Measurements from ENCODE around the gene OR2AJ1.
"Not testable (repeated sequence)": the region's sequence is repeated elsewhere in the genome, so short reads cannot be mapped to it uniquely, and the experiment has no call there.

OR2AJ1 gene, protein sequence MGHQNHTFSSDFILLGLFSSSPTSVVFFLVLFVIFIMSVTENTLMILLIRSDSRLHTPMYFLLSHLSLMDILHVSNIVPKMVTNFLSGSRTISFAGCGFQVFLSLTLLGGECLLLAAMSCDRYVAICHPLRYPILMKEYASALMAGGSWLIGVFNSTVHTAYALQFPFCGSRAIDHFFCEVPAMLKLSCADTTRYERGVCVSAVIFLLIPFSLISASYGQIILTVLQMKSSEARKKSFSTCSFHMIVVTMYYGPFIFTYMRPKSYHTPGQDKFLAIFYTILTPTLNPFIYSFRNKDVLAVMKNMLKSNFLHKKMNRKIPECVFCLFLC

DNA sequence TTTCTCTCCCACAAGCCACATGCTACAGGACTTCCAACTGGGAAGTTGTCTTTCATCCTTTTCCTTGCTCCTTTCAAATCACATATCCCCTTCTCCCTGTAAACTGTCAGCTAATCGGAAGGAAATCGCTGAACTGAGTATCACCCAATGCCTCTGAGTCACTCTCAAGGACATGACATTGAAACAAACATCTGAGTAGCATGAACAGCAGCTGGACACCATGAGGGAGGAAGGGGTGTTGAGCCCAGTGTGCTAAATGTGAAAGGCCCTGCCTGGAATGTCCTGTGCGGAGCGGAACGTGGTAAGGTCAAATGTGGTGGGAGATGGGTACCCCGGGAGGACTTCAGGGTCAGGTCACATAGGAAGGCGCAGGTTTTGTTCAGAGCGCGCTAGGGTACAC lies at the start of gene OR2AJ1:
Gene OR2AJ1 (plus strand): TSS at position 22 of the 400 bp plus-strand sequence. CDS start 8,880 bp downstream, outside the sequence.
- no peak for DNase-seq

DNA sequence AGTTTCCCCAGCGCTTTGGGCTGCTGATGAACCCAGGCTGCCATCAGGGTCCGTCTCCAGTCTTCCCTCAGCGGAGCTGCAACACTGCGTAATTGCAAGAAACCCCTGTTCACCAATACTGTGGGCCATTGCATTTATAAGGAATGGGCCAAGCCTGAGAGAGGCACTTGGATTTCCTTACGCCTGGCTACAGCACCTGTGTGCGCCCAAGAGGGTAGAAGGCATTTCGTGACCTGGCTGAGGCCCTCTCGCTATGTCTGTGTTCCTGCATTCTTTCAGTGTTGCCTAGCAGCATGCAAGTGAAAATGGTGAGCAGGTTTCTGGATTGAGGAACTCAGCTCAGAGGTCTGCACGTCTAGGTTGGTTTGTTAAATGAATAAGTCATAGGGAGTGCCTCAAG lies 41.3 kb upstream of the OR2AJ1 start:
- no peak for DNase-seq

DNA sequence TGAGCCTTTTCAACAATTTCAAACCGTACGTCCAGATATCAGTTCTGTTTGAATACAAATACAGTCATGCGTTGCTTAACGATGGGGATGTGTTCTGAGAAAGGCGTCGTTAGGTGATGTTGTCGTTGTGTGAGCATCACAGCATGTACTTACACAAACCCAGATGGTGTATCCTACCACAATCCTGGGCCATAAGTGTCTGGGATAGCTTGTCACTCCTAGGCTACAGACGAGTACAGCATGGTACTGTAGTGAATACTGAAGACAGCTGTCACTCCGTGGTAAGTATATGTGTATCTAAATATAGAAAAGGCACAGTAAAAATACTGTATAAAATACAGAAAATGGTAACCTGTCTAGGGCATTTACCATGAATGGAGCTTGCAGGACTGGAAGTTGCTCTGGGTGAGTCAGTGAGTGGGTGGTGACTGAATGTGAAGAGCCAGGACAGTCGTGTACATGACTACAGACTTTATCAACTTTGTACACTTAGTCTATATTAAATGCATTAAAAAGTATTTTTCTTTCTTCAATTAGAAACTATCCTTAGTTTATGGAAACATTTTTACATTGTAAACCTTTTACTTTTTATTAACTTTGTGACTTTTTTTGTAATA lies 39.8 kb upstream of the OR2AJ1 start:
- no peak for DNase-seq

DNA sequence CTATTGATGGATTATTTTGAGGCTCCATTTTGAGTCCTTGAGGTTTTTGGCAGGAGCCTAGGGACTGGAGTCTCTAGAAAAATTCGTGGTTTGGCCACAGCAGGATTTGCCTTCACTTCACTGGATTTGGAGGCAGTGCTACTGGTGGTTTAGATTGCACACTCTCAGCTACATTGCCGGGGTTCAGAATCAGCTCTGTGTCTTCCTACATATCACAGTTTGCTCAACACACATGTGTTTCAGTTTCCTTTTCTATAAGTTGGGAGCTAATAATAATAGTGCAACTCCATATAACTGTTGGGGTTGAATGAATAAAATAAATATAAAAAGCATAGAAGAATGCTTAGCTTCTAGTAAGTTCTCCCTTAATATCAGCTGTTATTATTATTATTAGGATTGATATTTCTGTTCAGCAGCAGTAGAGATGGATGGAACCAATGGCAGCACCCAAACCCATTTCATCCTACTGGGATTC lies 29.5 kb upstream of the OR2AJ1 start, which contains the start of gene OR2W3:
Gene OR2W3 (plus strand): TSS at position 425 of the 475 bp plus-strand sequence. CDS start 0 bp downstream, at position 425.
- no peak for DNase-seq

DNA sequence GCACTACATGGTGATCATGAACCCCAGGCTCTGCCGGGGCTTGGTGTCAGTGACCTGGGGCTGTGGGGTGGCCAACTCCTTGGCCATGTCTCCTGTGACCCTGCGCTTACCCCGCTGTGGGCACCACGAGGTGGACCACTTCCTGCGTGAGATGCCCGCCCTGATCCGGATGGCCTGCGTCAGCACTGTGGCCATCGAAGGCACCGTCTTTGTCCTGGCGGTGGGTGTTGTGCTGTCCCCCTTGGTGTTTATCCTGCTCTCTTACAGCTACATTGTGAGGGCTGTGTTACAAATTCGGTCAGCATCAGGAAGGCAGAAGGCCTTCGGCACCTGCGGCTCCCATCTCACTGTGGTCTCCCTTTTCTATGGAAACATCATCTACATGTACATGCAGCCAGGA lies 28.7 kb upstream of the OR2AJ1 start:
- no peak for DNase-seq

DNA sequence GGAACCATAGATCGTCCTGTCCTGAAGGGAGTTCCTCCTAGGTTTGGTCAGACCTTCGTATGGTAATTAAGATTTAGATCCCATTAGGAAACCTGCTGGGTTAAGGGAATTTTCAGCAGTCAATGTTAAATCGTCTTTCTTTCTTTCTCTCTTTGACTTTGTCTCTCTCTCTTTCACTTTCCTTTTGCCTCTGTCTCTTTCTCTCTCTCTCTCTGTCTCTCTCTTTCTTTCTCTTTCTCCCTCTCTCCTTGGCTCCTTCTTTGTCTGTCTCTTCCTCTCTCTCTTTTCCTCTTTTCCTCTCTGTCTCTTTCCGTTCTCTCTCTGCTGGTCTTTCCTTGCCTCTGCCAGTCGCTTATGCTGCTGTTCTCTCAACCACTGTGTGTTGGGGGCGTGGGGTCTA lies 20.6 kb upstream of the OR2AJ1 start:
- no peak for DNase-seq

DNA sequence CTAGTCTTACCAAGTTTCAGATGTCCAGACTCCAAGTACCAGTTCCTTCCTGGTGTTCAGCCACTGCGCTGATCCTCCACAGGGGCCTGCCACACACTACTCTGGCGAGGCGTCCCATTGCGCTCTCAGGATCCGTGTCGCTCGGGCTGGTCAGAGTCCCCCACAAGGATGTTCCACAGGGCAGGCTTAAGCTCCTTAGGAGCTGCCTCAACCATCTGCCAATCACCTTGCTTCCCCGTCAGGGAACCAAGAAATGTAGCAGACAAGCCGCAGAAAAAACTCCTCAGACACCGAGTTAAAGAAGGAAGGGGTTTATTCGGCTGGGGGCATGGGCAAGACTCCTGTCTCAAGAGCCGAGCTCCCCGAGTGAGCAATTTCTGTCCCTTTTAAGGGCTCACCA lies 19.5 kb upstream of the OR2AJ1 start:
- DNase-seq, result no peak

DNA sequence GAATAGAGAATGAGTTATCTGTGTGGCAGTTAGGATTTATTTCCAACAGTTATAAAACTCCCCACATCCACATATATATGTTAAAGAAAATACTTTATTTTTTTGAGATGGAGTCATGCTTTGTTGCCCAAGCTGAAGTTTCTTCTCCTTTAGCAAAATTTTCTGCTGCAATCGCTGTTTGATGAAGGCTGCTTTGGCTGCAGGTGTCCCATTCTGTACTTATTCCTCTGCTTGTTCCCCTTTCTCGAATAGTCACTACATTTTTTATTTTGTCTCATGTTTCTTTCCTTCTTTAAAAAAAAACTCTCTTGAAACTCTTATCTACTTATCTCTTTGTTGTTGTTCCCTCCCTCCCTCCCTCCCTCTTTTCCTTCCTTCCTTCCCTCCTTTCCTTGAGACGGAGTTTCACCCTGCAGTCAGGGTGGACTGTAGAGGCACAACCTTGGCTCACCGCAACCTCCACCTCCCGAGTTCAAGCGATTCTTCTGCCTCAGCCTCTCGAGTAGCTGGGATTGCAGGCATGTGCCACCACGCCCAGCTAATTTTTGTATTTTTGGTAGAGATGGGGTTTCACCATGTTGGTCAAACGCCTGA lies 18.7 kb upstream of the OR2AJ1 start:
- no peak for DNase-seq

DNA sequence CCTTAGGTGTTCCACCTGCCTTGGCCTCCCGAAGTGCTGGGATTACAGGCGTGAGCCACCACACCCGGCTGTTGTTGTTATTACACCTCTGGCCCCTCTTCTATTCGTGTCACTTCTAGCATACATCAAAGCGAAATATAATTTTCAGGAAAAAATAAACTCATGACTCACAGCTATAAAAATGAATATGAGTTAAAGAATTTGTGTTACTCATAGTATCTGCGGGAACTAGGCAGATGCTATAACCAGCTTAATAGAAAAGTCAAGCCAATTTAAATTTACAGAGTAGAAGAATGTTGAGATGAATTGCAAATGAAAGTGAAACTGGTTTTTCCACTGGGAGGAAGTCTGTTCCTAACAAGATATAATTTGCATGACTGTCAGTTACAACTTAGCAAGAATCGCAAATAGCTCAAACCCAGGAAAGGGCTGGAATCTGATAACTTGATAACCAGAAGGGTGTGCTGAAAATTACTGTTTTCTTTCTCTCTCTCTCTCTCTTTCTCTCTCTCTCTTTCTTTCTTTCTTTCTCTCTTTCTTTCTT lies 18.1 kb upstream of the OR2AJ1 start:
- no peak for DNase-seq

DNA sequence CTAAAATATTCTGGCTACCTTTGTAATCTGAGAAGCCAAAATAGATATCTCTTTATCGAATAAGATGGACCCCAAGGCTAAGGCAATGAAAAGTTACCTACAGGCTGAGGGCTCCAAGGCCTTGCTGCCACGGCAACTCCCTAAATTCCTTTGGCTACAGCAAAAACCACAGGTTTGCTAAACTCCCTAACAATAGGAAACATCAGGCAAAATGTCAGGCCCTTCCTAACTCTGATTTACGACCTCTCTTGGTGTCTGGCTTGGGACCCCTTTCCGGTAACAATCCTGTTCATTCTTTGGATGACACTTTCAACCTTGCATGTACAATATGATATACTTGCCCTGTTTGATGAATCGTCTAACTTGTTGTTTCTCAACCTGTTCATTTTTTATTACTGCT lies 15.9 kb upstream of the OR2AJ1 start:
- DNase-seq, result no peak

DNA sequence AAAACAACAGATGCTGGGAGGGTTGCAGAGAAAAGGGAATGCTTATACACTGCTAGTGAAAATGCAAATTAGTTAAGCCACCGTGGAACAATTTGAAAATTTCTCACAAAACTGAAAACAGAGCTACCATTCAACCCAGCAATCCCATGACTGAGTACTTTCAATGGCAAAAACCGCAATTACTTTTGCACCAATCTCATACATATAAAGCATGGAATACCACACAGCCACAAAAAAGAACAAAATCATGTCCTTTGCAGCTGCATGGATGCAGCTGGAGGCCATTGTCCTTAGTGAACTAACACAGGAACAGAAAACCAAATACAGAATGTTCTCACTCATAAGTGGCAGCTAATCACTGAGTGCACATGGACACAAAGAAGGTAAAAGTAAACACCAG lies 10.9 kb upstream of the OR2AJ1 start:
- DNase-seq, result no peak

DNA sequence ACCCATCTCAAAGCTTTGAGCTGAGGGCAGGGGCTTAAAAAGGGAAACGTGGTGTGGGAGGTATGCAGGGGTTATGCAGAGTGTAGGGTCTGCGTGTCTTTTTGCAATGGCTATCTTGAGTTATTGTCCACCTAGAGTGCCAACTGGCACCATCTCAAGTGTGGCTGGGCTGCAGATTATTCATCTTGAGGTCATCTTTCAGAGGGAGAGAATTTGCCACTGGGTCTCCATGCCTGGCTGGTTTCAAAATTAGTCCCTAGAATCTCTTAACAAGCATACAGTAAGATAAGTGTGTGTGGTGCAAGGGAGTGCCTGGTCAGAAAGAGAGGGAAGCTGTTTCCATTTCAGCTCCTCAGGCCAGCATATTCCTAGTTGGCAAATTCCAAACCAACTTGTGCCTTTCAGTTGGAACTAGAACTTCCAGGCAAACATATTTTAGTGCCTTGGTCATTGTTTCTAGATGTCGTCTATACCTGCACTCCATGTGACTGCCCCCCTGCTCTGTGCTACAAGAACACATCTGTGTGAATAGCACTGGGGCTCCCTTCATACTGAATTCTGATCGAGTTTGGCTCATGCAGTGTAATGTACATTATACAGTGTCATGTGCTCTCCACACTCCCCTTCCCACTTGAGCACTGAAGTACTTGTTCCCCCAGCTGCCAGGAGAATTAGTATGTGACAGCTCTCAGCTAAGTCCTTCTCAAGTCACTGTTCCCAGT lies 9.6 kb upstream of the OR2AJ1 start:
- no peak for DNase-seq

DNA sequence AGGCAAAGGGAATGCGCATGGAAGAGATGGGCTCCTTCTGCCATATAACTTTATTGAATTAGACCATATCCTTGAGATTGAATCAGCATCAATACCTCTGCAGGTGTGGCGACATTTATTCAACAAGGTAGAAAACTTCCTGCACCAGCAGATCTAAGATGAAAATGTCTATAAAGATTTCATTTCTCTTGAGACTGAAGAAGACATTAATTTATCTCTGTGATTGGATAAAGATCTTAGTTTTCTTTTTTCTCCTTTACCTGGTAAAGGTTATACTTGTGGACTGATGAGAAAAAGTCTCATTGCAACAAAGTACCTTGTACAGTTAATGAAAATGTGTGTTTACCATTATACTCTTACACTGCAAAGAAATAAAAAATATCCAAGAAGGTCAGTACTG lies 4.7 kb upstream of the OR2AJ1 start, which contains the start of gene OR2T8:
Gene OR2T8 (plus strand): TSS at position 301 of the 400 bp plus-strand sequence. CDS start 766 bp downstream, outside the sequence.
- DNase-seq, result no peak

DNA sequence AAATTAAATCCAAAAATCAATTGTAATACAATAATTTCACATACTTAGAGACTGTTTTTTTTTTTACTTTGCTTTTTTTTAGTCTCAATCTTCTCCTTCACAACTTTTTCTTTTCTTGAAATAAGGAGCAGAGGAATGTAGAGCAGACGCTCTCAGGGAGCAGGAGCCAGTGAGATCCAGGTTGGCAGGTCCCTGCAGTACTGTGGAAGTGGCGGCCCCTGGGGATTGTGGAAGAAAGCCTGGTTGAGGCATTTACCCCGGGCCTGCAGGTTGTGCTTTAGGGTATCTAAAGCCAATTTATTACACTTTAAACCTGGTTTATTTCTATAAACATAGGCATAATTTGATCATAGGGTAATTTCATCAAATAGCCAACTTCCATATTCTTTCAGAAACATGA lies 748 bp upstream of the OR2AJ1 start:
- no peak for DNase-seq

DNA sequence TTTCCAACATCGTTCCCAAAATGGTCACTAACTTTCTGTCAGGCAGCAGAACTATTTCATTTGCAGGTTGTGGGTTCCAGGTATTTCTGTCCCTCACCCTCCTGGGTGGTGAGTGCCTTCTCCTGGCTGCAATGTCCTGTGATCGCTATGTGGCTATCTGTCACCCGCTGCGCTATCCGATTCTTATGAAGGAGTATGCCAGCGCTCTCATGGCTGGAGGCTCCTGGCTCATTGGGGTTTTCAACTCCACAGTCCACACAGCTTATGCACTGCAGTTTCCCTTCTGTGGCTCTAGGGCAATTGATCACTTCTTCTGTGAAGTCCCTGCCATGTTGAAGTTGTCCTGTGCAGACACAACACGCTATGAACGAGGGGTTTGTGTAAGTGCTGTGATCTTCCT lies 9.3 kb downstream of the OR2AJ1 start:
- DNase-seq, result no peak

DNA sequence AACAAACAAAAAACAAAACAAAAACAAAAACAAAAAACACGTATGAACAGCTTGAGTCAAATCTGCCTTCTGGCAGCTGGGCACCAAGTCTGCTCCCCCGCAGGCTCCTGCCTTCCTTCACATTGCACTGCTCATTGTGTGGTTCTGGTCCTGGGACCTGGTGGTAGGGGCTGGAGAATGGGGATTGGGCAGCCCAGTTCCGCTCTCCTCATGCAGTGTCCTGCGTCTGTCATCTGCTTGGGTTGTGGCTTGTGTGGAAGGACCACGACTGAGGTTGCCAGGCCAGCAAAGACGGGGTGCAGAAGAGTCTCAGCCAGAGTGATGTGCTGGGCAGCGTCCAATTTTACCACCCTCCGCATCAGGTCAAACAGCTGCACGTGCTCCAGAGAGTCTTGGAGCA lies 11.1 kb downstream of the OR2AJ1 start:
- no peak for DNase-seq

DNA sequence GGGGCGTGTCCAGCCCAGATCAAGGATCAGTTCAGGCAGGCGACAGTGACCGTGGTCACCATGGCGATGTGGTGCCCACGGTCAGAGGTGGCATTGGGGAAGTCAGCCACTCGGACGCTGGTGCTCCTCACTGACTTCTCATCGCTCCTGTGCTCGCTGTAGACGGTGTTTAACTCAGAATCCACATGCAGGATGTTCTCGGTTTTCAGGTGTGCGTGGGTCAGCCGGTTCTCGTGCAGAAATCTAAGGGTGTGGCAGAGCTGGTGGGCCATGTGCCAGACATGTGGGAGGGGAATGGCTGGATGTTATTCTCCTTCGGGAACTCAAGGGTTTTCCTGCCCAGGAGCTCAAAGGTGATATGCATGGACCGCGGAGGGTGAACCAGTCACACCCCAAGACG lies 11.7 kb downstream of the OR2AJ1 start:
- DNase-seq, result no peak

DNA sequence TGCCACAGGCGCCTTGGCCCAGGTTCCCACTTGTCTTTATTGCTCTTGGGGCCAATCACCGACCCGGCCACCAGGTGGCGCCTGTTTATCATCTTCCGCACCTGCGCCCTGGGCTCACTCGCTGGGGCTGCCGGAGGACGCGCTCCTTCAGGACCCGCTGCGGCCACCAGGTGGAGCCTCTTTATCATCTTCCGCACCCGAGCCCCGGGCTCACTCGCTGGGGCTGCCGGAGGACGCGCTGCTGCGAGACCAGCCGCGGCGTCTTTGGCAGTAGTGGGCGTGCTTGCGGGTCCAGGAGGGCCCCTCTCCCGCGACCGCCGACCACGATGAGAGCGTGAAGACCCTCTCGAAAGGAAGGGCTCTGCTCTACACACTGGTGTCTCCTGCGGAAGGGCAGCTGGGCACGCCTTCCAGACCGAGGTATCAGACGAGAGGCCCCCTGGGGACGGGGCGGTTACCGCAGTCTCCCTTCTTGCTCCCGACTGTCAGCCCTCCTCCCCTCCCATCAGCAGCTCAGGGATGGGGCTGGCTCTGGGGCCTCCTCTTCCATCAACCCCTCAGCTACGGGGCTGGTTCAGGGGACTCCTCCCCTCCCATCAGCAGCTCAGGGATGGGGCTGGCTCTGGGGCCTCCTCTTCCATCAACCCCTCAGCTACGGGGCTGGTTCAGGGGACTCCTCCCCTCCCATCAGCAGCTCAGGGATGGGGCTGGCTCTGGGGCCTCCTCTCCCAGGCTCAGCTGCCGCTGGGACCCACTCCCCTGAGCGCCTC lies 12.5 kb downstream of the OR2AJ1 start:
- DNase-seq, result not testable (repeated sequence)

DNA sequence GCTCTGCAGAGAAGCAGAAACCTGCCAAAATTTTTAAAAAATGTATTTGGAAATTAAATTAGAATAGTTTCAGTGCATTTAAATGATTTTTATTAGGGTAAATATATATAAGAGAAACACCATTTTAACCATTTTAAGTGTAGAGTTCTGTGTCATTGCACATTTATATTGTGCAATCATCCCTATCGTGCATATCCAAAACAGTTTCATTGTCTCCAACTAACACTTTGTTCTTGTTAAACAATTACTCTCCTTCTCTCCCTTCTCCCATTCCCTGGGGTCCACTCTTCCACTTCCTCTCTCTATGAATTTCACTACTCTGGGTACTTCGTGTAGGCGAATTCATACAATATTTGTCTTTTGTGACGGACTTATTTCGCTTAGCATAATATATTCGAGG lies 17.9 kb downstream of the OR2AJ1 start:
- DNase-seq, result no peak

DNA sequence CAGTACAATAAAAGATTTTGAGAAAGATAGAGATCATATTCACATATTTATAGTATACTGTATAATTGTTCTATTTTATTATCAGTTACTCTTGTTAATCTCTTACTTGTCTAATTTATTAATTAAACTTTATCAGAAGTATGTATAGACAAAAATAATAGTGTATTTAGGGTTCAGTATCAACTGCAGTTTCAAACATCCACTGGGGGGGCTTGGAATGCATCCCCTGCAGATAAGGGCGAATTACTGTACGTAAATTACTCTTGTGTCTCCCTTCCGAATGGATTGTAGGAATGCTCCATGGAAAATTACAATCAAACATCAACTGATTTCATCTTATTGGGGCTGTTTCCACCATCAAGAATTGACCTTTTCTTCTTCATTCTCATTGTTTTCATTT lies 23.9 kb downstream of the OR2AJ1 start, which contains the start of gene OR2L8:
Gene OR2L8 (plus strand): TSS at position 301 of the 400 bp plus-strand sequence. CDS start 0 bp downstream, at position 301.
- DNase-seq, result no peak

DNA sequence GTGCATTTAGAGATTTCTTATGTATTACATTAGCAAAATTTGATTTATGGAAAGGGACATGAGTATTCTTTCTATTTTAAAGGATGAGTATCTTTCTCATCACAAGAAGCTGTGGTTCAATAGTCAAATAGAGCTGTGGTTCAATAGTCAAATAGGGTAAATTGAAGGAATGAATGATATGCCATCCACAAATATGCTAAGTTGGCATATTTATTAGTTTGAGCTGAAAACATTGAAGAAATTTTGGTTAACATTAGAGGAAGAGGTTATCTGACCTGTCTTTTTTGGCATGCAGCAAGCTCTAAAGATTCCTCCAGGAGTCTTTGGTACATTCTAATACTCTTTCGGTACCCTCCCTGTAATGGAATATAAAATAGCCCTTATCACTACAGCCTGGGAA lies 28.7 kb downstream of the OR2AJ1 start:
- DNase-seq, result no peak

DNA sequence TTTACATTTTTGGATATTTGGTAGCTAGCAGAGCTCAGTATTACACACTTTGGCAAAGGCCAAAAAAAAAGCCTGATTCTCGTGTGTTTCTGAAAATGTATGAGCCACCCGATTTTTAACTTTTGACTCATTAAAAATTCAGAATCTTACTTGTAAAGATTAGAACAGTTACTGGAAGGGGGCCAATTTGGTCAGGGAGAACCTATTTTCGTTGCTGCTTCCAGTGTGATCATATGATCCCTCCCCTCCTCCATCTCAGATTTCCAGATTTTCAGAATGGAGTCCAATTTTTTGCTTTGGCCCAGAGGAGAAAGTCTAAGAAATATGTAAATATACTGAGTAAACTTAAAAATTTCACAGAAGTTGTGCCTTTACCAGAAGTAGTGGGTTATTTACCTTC lies 37.1 kb downstream of the OR2AJ1 start:
- DNase-seq, result no peak

Measured in NCI-H345 (cell line).